Esophagus squamous epithelium (tissue), 4 donors: Measurements from ENCODE around the gene CACTIN.

Experiments
- POLR2A ChIP-seq, 4 donors: fragments of 450-650 bp; IDR thresholded peaks; one replicate each; pipeline ENCODE4 v1.6.1; 2017; ENCODE audit warnings: antibody characterized with exemption in 4 of 4, mild to moderate bottlenecking in 4 of 4, moderate library complexity in 3 of 4
- TF ChIP-seq, protein P1 (sequence below), 6 experiments: fragments of 450-650 bp in 4 of 6; fragments of 200-600 bp in 2 of 6; sonication (generic) in 2 of 6; IDR thresholded peaks; one replicate each; pipeline ENCODE4 v1.5.1; 2016 to 2019; ENCODE audit warnings: antibody characterized with exemption in 6 of 6, mild to moderate bottlenecking in 4 of 6, moderate library complexity in 4 of 6

DNA sequence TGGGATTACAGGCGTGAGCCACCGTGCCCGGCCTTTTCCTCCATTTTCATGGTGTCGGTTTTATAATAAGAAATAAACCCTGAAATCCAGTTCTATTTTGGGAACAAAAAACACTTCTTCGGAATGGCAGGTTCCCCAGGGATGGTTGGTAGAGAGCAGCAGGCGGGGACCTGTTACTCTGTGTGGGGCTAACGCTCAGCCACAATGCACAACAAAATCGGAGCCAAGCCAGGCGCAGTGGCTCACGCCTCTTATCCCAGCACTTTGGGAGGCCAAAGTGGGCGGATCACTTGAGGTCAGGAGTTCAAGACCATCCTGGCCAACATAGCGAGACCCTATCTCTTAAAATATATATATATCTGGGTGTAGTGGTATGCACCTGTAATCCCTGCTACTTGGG, 25.6 kb downstream of the CACTIN start:
- no peak for TF ChIP-seq POLR2A (IDR thresholded peaks at IDR 0.05)
- TF ChIP-seq, protein P1, sequence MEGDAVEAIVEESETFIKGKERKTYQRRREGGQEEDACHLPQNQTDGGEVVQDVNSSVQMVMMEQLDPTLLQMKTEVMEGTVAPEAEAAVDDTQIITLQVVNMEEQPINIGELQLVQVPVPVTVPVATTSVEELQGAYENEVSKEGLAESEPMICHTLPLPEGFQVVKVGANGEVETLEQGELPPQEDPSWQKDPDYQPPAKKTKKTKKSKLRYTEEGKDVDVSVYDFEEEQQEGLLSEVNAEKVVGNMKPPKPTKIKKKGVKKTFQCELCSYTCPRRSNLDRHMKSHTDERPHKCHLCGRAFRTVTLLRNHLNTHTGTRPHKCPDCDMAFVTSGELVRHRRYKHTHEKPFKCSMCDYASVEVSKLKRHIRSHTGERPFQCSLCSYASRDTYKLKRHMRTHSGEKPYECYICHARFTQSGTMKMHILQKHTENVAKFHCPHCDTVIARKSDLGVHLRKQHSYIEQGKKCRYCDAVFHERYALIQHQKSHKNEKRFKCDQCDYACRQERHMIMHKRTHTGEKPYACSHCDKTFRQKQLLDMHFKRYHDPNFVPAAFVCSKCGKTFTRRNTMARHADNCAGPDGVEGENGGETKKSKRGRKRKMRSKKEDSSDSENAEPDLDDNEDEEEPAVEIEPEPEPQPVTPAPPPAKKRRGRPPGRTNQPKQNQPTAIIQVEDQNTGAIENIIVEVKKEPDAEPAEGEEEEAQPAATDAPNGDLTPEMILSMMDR (IDR thresholded peaks at IDR 0.05), result no peak
